Astrocyte of the spinal cord (primary cell): ENCODE measurements around the gene USP31.

Source experiments
- DNase-seq: peaks from one replicate; pipeline ENCODE4 v3.0.0; 2011; ENCODE audit warnings: low read depth, low spot score
- H3K4me3 ChIP-seq: 2 replicates; pipeline ENCODE4 v1.5.1; 2011; ENCODE audit warnings: low read depth, mild to moderate bottlenecking, low read length, moderate library complexity
- in situ Hi-C: cut with HindIII; loops from 2 replicates; pipeline ENCODE4 v1.10.0; 2017; ENCODE audit warnings: low sequenced_read_pairs
- TF ChIP-seq, protein P1 (sequence below): IDR thresholded peaks from 2 replicates; pipeline ENCODE4 v1.5.1; 2012; ENCODE audit warnings: low read depth, mild to moderate bottlenecking, low read length, inconsistent platforms

The USP31 gene

DNA sequence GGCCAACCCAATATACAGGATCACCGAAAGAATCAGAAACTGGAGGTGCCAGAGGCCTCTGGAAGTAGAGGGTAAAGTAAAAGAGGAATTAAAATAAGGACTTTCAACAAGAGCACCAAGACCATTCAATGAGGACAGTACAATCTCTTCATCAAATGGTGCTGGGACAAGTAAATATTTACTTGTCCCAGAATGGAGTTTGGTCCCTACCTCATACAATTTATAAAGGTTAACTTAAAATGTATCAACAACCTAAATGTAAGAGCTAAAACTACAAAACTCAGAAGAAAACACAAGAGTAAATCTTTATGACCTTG, 56.5 kb downstream of the USP31 start:
- TF ChIP-seq, protein P1, sequence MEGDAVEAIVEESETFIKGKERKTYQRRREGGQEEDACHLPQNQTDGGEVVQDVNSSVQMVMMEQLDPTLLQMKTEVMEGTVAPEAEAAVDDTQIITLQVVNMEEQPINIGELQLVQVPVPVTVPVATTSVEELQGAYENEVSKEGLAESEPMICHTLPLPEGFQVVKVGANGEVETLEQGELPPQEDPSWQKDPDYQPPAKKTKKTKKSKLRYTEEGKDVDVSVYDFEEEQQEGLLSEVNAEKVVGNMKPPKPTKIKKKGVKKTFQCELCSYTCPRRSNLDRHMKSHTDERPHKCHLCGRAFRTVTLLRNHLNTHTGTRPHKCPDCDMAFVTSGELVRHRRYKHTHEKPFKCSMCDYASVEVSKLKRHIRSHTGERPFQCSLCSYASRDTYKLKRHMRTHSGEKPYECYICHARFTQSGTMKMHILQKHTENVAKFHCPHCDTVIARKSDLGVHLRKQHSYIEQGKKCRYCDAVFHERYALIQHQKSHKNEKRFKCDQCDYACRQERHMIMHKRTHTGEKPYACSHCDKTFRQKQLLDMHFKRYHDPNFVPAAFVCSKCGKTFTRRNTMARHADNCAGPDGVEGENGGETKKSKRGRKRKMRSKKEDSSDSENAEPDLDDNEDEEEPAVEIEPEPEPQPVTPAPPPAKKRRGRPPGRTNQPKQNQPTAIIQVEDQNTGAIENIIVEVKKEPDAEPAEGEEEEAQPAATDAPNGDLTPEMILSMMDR, result no peak

DNA sequence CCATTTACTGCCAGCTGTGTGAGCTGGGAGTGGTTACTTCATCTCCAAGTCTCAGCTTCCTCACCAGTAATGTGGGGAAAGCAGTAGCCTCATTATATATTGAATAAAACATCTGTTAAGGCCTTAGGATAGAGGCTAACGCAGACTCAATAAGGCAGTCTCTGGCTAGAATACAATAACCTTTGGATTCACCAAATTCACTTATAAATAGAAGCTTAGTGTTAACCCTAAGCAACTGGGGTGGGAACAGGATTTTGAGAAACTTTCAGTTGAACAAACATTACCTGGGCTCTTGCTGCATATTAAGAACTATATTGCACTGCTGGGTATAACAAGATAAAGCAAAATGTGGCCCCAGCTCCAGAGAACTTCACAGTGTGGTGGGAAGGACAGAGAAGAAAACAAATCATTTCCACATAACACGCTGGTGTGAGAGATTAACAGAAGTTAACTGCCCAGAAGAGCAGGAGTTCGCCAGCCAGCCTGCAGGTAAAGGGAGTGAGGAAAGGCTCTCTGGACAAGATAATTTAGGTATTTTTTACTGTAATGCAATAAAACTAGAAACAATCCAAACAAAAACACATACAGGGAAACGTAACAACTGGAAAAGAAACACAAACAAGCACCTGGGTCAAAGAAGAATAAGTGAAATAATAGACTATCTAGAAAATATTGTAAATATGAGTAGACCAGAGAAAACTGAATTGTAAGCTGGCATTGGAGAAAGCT, 57.0 kb downstream of the USP31 start:
- TF ChIP-seq, protein P1, result no peak
- in situ Hi-C loops, result no loop called here
- no peak overlapping the region for H3K4me3 ChIP-seq
- no peak for DNase-seq

More for the DNA sequence above, 56.5 kb downstream of the USP31 start:
- DNase-seq, result no peak
- in situ Hi-C loops, result no loop called here
- no peak overlapping the region for H3K4me3 ChIP-seq

DNA sequence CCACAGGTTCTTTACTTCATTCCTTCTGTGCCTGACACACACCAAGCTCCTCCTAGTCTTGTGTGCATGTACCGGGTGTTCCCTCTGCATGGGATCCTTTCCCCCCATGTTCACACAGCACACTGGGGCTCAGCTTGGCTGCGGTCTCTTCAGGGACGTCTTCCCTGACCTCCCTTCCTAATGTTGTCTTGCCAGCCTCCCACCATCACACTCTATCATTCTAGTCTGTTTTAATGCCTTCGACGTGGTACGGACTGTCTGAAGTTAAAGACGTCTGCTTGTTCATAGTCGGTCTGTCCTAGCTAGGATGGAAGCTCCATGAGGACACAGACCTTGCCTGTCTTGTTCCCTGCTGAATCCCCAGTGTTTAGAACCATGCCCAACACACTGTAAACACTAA, 60.1 kb downstream of the USP31 start:
- in situ Hi-C loops, result no loop called here
- TF ChIP-seq, protein P1, result no peak
- H3K4me3 ChIP-seq, result no peak overlapping the region
- DNase-seq, result no peak

DNA sequence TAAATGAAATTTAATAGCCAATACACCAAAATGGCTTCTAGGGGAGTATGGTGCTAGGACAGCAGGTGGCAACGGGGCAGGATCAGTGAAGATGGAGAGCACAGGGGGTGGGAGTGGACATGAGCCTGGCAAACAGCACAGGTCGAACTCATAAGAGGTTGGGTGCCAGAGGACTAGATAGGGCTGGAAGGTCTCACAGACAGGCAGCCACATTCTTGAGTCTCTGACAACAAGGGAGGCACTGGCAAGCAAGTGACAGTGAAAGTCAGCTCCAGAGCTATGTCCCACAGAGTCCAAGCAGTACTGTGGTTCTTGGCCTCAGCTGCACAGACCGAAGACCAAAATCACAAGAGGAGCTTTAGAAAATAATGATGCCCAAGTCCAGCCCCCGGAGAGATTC, 61.2 kb downstream of the USP31 start:
- TF ChIP-seq, protein P1, result no peak
- H3K4me3 ChIP-seq, result no peak overlapping the region
- in situ Hi-C loops, result no loop called here
- DNase-seq, result no peak

DNA sequence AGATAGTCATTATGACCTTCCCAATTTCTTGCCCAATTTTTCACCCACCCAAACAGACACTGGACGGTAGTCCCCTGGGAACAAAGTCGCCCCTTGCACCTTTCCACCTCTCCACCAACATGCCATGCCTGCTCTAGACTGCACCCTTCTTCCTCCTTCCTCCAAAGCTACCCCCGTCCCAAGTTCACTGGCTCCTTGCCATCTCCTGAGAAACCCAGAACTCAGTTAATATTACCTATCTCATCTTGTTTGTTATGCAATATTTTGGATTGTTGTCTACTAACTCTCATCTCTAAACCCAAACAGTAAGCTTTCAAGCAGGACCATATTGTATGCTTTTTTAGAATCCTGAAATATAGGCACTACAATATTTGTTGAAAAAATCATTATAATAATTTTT, 63.3 kb downstream of the USP31 start:
- H3K4me3 ChIP-seq, result no peak overlapping the region
- in situ Hi-C loops, result no loop called here
- no peak for DNase-seq
- TF ChIP-seq, protein P1, result no peak

DNA sequence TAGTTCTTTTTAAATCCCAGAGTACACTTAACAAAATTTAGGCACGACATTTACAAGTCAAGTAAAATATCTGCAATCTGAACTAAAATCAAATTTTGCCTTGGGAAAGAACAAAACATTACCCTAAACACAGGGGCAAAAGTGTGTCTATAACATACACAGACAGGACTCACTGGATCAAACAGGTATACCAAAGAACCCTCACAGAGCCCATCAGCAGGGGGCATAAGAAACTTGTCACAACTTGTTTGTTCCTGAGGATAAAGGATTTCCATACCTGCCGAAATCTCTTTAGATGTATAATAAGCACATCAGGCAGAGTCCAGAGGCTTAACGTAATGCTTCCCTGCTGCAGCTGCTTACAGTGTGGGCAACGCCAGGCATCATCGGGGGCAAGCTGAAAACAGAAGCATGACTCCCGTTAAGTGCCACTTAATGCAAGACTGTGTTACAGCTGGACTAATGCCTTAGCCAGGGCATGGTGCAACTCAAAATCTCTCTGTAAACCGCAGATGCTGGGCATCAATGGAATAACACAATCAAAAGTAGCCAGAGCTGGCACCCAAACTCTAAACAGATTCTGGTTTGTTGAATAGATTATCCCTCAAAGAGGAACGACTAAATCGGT, 67.0 kb downstream of the USP31 start:
- H3K4me3 ChIP-seq, result no peak overlapping the region
- TF ChIP-seq, protein P1, result no peak
- in situ Hi-C loops, result no loop called here
- DNase-seq, result no peak
